CD4-positive, alpha-beta T cell treated with Interleukin-17A for 1 hour (primary cell): Measurements from ENCODE around the gene COL28A1.
"Not testable (repeated sequence)": the region's sequence is repeated elsewhere in the genome, so short reads cannot be mapped to it uniquely, and the experiment has no call there.

Experiments
- DNase-seq: peaks from one replicate; pipeline ENCODE4 v3.0.0-alpha.2; 2020

Gene COL28A1

DNA sequence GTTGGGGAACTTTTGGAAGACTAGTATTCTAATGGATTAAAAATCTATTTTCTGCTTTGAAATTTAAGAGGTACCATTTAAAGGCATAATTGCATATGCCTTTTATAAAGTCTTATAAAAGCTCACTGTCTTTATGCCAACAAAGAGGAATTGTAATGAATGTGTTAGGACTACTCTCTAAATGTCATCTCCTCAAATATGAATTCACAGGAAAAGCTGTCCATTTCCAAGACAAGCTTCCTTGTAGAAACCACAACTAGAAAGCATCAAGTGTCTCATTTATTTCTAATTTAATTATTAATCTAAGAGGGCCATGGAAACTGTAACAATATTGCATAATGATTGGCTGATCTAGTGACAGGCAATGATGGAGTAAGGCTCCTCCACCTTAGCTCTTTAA is 130.2 kb downstream of the COL28A1 start:
- DNase-seq = no peak

GRCh38 chr7:7399707-7400106 is 136.0 kb downstream of the COL28A1 start:
- no peak for DNase-seq

- DNase-seq = no peak
These were observed 139.9 kb downstream of the COL28A1 start for GRCh38 chr7:7395785-7396184.

DNA sequence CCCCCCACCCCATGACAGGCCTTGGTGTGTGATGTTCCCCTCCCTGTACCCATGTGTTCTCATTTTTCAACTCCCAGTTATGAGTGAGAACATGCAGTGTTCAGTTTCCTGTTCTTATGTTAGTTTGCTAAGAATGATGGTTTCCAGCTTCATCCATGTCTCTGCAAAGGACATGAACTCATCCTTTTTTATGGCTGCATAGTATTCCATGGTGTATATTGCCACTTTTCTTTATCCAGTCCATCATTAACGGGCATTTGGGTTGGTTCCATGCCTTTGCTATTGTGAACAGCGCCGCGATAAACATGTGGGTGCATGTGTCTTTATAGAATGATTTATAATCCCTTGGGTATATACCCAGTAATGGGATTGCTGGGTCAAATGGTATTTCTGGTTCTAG is 147.5 kb downstream of the COL28A1 start:
- not testable (repeated sequence) for DNase-seq

DNA sequence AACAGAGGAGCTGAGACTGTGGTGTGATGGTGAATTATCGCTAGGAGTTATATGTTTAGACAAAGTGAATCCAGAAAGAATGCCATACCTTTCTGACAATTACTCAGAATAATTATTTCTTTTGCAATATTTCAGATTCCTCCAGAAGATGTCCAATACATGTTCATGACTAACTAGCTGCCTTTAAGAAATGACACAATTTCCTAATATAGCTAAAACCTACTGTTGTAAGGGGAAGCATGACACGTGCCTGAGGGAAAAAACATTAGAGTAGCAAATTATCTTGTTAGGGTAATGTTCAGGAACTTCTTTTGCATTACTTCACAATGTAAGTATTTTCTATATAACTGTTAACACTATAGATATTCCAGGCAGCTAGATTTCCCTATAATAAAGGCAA is 150.3 kb downstream of the COL28A1 start:
- no peak for DNase-seq

GRCh38 chr7:7384228-7384627 is 151.4 kb downstream of the COL28A1 start:
- DNase-seq = no peak

DNA sequence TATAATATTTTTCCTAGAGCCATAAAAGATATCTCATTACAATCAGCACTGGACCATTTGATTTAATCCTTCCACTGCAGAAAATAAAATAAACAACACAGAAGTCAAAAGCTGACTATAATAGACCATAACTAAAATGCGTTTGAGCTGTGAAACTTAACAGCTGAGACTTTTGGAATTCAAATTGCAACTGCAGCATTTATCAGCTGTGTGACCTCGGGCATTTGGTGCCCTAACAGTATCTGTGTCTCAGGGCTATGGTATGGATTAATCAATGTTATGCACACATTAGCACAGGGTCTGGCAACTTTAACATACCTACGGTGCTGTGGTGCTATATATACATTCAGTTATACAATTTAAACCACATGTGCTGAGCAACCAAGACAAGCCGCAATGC is 160.1 kb downstream of the COL28A1 start:
- DNase-seq = no peak

DNA sequence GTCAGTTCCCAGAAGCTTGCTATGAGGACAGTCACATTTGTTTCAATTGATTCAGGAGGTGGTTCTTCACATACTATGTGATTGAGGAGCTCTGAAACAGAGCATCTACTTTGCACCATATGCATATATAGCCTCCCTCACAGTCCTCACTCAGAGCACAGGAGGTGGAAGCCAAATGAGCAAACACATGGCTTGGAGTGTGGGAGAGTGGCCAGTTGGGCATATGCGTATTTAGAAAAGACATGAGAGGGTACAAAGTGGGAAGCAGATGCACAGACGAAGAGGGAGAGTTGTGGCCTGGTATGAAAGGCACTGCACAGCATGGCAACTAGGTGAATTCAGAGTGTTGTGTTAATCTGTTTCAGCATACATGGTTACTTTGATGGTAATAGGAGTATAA is 165.6 kb downstream of the COL28A1 start:
- no peak for DNase-seq

- no peak for DNase-seq
These were observed 166.5 kb downstream of the COL28A1 start for GRCh38 chr7:7369134-7369533.

GRCh38 chr7:7354674-7355073 is 181.0 kb downstream of the COL28A1 start:
- no peak for DNase-seq

DNA sequence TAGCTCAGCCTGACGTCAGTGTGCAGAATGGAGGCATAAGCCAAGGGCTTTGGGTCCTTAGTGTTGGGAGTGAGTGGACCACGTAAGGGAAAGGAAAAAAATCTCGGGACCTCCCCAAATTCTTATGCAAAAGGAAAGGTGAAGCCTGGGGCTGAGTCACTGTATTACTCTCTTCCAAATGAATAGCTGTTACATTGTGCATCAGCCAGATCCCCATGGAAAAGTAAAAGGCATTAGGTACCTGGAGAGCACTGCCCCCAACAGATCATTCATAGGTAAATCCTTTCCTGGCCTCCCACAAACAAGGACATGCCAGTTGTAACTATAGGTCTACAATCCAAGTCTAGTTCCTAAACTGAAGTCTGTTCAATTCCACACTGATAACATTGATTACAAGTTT is 182.8 kb downstream of the COL28A1 start:
- DNase-seq = no peak

GRCh38 chr7:7351832-7352231 is 183.8 kb downstream of the COL28A1 start:
- DNase-seq = no peak

DNA sequence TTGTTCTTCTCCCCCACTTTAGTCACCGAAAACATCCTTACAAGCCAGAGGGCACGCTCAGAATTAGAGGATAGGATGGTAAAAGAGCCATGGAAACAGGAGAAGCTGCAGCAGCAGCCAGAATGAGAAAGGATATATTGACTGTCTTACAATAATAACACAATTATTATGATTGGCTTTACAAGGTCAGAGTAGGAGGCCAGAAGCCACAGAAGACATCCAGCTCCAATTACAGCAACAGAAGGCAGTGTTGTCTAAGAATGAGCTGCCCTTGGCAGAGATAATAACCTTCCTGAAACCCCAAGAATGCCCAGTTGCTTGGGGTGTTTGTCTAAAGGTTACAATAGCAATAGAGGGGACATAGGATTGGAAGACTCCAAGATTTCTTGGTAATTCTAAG is 184.5 kb downstream of the COL28A1 start:
- no peak for DNase-seq

DNA sequence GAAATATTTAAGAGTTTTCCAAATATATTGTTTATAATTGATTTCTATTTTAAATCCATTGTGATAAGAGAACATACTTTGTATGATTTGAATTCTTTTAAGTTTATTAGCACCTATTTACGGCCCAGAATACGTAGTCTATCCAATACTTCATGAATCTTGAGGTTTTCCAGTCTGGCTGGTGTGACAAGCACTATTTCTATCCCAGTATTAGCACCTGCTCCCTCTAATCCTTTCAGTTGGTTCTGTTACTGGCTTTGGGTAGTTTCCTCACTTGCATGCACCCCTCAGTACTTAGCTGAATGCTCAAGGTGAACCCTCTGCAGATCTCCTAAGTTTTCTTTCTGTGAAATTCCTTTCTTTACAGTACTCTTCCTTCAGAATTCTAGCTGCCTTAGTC is 186.5 kb downstream of the COL28A1 start:
- no peak for DNase-seq

DNA sequence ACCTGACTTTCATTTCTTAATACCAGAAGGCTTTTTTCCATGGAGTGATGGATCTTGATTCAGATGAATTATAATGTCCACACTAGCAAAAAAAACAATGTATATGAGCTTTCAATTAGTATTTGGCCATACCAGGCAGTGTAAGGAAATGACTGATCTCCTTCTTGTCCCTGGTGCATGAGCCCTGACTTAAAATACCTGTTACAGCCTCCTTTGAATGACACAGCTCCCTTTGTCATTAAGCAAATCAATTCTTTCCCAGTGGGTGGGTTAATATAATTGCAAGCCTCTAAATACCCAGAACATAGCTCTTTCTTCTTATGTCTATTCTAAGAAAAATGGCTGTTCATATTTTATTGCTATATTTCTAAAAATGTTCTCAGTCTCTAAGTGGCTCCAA is 188.6 kb downstream of the COL28A1 start:
- DNase-seq = no peak

GRCh38 chr7:7344583-7344982 is 191.1 kb downstream of the COL28A1 start:
- DNase-seq = no peak

- no peak for DNase-seq
These were observed 199.8 kb downstream of the COL28A1 start for GRCh38 chr7:7335909-7336308.

GRCh38 chr7:7335215-7335614 is 200.5 kb downstream of the COL28A1 start:
- no peak for DNase-seq

DNA sequence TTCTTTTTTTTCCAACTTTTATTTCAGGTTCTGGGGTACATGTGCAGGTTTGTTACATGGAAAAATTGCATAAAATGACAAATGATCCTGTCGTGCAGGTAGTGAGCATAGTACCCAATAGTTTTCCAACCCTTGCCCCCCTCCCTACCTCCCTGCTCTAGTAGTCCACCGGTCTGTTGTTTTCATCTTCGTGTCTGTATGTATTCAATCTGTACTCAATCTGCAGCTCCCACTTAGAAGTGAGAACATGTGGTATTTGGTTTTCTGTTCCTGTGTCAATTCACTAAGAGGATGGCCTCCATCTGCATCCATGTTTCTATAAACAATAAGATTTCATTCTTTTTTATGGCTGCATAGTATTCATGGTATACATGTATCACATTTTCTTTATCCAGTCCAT is 202.1 kb downstream of the COL28A1 start:
- no peak for DNase-seq

DNA sequence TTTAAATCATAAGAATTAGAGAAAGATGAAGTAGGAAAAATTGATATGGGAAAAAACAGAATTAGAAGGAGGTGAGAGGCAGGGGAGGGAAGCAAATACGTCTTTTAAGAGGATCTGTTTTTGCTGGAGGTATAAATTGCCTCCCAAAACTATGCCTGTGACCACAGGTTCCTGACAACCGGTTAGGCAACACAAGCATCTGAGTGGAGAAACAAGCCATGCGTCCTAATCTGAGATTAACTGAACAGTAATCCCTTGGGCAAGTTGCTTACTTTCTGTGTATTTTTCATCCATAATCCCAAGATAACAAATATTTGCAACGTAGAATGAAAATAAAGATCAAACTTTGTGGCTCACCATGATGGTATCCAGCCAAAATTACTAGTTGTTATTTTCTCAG is 204.2 kb downstream of the COL28A1 start:
- no peak for DNase-seq

GRCh38 chr7:7330997-7331396 is 204.7 kb downstream of the COL28A1 start:
- no peak for DNase-seq

DNA sequence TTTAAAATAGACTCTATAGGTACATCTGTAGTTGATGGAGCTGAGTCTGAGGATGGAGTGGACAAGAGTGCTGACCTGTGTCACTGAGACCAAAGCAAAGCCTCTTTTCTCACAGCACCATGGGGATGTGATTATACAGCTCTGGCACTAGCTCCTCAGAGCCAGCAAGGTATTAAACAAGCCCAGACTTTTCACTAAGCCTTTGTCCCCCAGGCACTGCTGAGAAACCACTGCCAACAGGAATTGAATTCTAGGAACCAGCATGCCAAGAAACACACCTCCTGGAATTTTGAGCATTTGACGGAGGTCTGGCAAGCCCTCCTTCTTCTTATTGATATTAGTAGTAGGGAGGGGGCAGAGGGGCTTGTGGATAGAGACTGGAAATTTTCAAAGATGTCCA is 206.3 kb downstream of the COL28A1 start:
- DNase-seq = no peak

DNA sequence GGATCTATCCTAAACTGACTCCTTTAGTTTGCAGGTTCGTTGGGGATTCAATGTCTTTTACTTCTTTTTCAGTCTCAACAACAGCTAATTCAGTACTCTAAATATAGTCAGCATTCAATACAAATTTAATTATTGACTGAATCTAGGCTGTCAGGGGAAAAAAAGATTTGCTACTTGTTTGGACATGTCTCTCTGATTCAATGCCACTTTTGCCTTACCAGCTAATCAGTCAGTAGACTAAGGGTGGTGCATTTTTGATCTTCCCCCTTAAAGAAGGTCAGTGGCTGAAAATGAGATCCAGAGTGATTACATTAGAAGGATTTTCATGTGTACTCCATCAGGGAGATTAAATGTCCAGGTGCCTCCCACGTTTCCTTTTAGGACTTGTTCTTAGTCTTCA is 208.2 kb downstream of the COL28A1 start:
- DNase-seq = no peak

DNA sequence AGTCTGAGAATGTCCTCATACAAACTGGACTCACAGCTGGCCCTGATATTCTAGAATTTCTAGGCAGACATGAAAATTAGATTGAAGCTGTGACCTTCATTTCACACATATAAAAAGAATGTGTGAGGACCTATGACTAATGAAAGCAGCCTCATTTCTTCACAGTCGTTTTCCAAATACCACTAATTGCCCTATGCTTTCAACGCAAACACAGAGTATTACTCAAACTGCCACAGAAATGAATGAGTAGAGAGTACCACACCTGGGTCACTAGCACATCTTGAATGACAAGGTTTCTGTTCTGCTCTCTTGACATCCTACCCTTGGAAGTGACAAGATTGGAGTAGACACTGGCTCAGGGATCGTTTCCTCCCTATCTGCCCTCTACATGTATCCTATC is 211.0 kb downstream of the COL28A1 start:
- no peak for DNase-seq

DNA sequence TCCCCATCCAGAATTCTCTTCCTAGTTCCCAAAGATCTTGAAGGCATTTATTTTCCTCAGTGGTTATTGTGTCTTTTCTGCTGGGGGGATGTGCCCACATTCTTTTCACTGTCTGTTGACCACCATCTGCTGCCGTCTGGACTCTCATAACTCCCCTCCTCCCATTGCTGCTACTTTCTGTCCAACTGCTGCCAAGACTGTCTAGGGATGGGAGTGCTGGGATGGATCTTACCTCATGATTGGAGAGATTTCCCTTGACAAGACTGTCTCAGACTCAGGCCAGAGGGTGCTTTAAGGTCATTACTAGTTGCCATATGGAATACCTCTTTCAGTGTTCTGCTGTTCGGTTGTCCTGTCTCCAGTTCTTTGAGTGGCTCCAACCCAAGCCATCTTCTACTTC is 211.8 kb downstream of the COL28A1 start:
- no peak for DNase-seq

DNA sequence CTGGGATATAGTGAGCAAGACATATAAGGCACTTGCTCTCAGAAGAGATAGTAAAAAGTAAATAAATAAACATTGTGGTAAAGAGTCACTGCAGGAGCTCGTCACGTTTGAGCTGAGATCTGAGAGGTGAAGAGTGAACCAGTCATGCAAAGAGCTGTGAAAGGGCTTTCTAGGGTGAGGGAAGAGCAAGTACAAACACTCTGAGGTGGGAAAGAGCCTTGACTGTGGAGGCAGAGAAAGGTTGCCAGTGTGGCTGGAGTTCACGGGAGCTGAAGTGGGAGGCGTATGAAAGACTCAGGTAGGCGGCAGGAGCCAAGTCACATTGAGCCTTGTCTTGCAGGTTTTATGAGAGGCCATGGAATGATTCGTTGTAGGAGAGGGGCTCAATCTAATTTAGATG is 212.3 kb downstream of the COL28A1 start:
- DNase-seq = no peak
